Colon (tissue), 2 donors: Measurements from ENCODE around the gene ATOH8.

Source experiments
- FAIRE-seq: peaks from 2 replicates; lab custom pipeline; 2012; peaks lifted over from hg19 to GRCh38; lab: Jason Lieb, UNC
- donor health status: control.
- donor health status: control.

Gene ATOH8

GRCh38 chr2:85802354-85803103, 48.7 kb downstream of the ATOH8 start:
- no peak for FAIRE-seq

DNA sequence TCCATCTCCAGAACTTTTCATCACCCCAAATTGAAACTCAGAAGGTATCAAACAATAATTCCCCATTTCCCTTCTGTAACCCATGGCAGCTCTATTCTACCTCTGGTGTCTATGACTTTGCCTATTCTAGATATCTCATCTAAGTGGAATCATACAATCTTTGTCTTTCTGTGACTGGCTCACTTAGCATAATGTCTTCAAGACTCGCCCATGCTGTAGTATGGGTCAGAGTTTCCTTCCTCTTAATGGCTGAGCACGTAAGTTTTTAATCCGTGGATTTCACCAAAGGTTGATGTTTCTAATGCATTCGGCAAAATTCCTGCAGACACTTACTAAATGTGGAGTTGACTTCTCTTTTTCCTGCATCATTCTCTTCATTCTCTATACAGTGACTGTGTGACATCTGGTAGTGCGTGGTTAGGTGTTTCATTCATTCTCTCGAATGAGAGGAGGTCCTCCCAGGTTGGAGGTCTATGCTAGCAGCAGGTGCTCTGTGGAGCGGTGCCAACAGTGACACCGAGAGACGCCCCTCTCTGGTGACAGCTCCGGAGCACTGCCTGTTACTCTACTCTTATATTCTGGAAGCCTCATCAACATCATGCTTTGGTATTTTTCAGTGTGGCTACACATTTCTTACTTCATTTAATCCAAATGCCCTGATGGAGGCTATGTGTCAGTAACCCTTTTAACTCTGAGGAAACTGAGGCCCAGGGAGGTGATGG, 50.1 kb downstream of the ATOH8 start:
- FAIRE-seq = no peak

- FAIRE-seq = no peak
Observed at GRCh38 chr2:85804583-85804982, 50.8 kb downstream of the ATOH8 start.

- FAIRE-seq = no peak
Observed at GRCh38 chr2:85806358-85807118, 52.7 kb downstream of the ATOH8 start.

DNA sequence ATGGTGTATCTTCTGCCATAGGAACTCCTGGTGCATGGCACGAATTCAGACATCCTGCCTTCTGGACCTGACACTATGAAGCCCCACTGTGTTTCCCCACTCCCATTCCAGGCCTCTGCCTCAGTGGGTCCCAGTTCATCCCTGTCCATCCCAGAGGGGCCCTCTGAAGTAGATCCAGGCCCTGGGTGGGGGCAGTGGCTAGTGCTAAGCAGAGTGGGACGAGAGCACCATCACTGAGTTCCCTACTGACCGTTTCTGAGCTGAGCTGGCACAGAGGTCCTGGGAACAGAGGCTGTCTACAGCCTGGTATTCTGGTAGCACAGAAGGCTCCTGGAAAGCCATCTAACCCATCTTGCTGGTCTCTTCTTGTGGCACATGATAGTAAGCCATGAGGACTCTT, 54.0 kb downstream of the ATOH8 start:
- no peak for FAIRE-seq

- no peak for FAIRE-seq
Observed at GRCh38 chr2:85810371-85811179, 56.8 kb downstream of the ATOH8 start.

DNA sequence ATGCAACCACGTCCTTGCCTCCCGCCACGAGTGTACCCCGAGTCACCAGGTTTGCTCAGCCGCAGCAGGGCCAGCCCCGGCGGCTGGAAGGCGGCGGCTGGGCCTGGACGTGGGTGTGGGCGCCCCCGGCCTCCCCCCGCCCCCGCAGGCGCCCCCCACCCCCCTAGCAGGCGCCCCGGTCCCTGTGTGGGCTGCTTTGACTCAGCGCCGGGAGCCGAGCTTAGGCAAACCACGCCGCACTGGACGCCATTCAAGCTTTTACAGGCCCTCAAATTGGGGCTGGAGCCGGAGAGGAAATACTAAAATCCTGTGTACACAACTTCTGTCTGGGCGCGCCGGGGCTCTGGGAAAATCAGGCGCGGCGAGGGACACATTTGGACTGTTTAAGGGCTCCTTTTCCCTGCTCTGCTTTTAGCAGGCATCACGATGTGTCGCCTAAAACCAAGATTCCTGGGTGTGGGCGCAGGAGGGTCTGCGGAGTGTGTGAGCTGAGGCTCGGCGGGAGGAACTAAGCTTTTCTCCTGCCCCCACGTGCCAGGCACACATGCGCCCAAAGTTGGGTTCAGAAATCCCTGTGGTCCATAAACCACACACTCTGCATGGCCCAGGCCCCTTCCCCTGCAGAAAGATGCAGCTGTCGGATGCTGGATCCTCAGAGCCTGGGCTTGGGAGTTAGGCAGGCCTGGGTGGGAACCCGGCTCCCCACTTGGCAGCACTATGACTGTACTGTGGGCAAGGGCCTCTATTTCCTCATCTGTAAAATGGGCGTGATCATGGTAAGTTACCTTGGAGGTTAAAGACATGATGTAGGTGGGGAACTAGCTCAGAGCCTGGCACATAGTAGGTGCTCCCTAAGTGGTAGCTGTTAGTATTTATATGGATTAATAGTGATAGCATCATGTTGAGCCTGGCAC, 57.6 kb downstream of the ATOH8 start:
- no peak for FAIRE-seq

DNA sequence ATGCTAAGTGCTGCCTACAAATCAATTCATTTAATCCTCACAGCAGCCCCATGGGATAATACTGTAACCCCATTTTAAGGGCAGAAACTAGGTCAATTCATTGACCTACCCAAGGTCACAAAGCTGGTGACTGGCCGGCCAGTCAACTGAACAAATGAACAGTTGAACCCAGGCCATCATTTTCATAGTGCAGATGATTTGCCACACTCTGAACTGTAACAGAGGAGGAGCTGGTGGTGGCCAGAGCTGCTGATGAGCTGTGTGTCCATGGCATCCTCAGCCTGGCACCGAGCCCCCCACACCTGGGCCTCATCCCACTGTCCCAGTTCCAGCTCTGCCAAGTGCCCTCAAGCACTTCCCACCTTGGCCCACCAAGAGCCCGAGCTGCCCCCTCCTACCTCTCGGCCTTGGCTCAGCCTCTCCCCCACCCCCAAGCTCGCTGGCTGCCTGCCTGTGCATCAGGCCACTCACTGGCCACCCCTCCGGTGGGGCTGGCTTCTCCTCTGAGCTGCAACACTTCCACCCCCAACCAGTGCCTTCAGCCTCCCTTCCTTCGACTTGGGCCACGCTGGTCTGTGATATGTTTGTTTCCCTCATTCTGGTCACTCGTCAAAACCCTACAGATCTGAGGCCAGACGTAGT, 58.4 kb downstream of the ATOH8 start:
- FAIRE-seq = no peak

GRCh38 chr2:85813211-85813981, 59.6 kb downstream of the ATOH8 start:
- FAIRE-seq = no peak

GRCh38 chr2:85813982-85814801, 60.4 kb downstream of the ATOH8 start:
- FAIRE-seq = no peak

GRCh38 chr2:85814802-85815550, 61.2 kb downstream of the ATOH8 start:
- FAIRE-seq = no peak

GRCh38 chr2:85819811-85820510, 66.2 kb downstream of the ATOH8 start:
- FAIRE-seq = no peak

DNA sequence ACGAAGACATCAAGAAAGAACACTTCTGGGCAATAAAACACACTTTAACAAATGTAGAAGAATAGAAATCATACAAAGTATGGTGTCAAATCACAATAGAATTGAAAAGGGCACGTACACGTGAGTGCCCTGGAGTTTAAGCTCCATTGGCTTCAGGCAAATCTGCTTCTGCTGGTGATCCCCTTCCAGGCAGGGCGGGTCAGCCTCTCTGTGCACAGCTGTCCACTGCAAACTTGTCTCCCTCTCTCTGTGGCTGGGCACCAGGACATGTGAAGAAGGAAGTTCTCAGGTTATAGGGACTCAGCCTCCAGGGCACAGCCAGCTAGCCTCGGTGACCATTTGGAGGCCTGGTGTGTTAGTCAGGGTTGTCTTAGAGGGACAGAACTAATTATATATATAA, 69.0 kb downstream of the ATOH8 start:
- FAIRE-seq = no peak

DNA sequence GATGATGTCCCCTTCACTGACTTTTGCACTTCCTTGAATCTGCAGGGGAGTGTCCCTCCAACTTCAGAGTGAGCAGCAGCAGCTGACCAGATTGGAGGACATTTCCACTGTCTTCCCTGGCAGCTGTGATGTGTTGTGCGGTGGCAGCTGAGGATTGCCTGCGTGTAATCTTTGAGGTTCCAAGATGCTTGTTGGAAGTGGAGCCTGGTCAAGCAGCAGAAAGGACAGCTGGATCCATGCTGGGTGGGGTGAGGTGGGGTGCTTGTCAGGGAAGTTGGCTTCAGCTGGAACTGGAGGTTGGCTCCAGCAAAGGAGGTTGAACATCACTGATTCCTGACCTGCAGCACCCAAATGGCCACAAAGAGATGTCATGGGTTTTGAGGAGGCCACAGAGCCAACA, 70.2 kb downstream of the ATOH8 start:
- FAIRE-seq = no peak

GRCh38 chr2:85826990-85827878, 73.4 kb downstream of the ATOH8 start:
- FAIRE-seq = no peak

DNA sequence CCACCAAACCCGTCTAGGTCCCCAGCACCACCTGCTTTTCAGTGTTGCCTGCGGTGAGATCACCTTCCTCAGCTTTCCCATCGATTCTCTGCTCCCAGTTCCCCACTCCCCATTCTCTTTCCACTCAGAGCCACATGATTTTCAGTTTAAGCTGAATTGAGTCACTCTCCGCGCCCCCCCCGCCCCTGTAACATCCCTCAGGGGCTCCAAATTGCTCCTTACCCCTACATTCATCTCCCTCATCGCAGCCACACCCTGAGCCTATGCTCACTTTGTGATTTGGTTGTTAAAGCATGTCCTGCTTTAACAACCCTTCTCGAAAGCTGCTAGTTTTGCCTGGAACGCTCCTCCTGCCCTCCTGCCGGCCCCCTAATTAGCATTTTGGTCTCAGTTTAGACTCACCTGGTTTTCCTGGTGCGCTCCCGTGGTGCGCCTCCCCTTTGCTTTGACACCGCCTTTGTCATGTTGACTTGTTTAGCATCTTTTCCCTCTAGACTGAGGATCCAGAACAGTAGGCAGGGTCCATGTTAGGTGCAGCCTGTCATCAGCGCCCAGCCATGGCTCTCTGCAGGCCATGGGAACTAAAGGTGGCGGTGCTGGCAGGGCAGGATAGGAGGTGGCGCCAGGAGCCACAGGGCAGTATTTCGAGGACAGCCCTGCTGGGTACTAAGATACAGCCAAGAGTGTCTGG, 74.2 kb downstream of the ATOH8 start:
- FAIRE-seq = no peak
